ENCODE results near the gene PFKL.

DNA sequence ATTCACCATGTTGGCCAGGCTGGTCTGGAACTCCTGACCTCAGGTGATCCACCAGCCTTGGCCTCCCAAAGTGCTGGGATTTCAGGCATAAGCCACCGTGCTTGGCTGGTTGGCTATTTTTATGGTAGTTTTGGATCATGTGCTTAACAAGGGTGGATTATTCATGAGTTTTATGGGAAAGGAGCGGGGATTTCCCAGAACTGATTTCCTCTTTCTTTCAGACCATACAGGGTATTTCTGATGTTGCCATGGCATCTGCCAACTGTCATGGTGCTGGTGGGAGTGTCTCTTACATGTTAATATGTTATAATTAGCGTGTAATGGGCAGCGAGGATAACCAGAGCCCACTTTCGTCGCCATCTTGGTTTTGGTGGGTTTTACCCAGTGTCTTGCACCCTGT is 56.8 kb downstream of the PFKL start:
- TF ChIP-seq, protein P1, sequence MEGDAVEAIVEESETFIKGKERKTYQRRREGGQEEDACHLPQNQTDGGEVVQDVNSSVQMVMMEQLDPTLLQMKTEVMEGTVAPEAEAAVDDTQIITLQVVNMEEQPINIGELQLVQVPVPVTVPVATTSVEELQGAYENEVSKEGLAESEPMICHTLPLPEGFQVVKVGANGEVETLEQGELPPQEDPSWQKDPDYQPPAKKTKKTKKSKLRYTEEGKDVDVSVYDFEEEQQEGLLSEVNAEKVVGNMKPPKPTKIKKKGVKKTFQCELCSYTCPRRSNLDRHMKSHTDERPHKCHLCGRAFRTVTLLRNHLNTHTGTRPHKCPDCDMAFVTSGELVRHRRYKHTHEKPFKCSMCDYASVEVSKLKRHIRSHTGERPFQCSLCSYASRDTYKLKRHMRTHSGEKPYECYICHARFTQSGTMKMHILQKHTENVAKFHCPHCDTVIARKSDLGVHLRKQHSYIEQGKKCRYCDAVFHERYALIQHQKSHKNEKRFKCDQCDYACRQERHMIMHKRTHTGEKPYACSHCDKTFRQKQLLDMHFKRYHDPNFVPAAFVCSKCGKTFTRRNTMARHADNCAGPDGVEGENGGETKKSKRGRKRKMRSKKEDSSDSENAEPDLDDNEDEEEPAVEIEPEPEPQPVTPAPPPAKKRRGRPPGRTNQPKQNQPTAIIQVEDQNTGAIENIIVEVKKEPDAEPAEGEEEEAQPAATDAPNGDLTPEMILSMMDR (optimal IDR thresholded peaks at IDR 0.05 in 1 of 3, IDR thresholded peaks at IDR 0.05 in 1 of 3, conservative IDR thresholded peaks at IDR 0.05 in 1 of 3; ENCODE audit: extremely low read depth in 1 of 3, insufficient read depth in 2 of 3, low read length in 3 of 3) = no peak
- no peak for TF ChIP-seq EZH2 (IDR thresholded peaks at IDR 0.05; ENCODE audit: low read length)

All from keratinocyte (primary cell).